Kasumi-1 (cell line): Measurements from ENCODE around the gene SMARCA2.

Source experiments
- DNase-seq, 2 experiments: peaks; one replicate each; lab custom pipeline; 2025; lab: John Stamatoyannopoulos, UW

SMARCA2 gene

GRCh38 chr9:2215921-2216441 is 200.8 kb downstream of the SMARCA2 start:
- DNase-seq = no peak

- DNase-seq = no peak
These were observed 201.4 kb downstream of the SMARCA2 start for GRCh38 chr9:2216591-2216990.

- no peak for DNase-seq
These were observed 202.4 kb downstream of the SMARCA2 start for GRCh38 chr9:2217540-2217939.

GRCh38 chr9:2220036-2220435 is 204.9 kb downstream of the SMARCA2 start:
- DNase-seq = no peak

DNA sequence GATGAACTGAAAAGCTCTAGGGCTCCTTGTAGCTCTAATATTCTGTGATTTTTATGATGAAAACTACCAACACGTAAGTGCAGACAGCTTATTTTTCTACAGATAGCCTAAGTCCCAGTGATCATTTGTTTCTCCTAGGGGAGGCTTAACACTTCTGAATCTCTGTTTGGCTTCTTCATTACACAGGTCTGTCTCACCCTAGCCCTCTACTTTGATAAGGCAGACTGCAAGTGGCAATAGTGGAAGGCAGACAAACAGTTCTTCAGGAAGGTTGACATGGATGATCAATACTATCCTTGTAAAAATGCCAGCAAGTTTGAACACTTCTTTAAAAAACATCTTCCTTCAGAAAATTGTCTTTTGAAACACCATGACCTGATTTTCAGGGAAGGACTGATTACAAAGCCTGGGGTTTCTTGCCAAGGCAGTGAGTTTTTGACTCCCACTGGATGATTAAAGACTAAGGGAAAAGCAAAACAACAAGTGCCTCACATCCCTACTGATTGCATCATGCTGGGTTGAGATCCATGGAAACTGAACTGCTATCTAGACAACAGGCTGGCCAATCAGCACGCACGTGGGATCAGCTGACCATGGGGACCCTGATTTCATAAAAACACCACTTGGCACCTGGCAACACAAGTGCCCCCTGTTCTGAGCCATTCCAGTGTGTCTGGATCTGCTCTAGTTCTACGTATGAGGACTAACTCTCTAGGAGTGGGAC is 212.2 kb downstream of the SMARCA2 start:
- no peak for DNase-seq

GRCh38 chr9:2228132-2228531 is 213.0 kb downstream of the SMARCA2 start:
- peak; percentile 20 to 37 for DNase-seq

GRCh38 chr9:2228641-2229040 is 213.5 kb downstream of the SMARCA2 start:
- DNase-seq = no peak

- DNase-seq = peak; percentile 34 to 35
These were observed 214.1 kb downstream of the SMARCA2 start for GRCh38 chr9:2229109-2229721.

DNA sequence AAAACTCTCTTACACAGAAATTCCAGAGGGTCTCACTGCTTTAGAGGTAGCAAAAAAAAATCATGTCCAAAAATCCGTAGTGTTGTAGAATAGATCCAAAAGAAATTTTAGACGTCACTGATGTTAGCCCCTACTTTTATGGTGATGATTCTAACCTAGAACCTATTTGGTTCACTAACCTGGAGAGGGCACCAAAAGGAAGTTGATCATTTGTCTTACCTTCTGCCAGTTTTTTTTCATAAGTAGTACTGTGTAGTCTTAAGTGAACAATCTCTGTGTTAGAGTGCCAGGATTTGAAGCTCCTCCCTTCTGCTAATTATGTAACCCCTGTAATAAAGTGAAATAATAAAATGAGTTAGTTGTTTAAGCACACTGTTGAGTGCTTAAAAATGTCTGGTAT is 215.2 kb downstream of the SMARCA2 start:
- no peak for DNase-seq

- no peak for DNase-seq
These were observed 216.0 kb downstream of the SMARCA2 start for GRCh38 chr9:2231101-2231500.

DNA sequence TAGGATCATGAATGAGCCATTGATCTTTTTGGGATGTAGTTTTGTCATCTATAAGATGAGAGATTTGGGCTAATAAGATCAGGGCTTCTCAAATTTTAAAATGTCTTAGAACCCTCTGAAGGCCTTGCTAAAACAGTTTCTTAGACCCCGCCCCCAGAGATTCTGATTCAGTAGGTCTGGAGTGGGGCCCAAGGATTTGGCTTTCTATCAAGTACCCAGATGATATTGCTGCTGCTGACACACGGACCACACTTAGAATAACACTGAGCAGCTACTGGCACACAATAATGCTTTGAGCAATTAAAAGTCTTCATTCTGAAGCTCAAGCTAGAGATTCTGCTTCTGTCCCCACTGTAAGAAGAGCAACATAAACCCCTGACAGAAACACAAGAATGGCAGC is 216.7 kb downstream of the SMARCA2 start:
- no peak for DNase-seq

- DNase-seq = no peak
These were observed 218.1 kb downstream of the SMARCA2 start for GRCh38 chr9:2233274-2233673.

DNA sequence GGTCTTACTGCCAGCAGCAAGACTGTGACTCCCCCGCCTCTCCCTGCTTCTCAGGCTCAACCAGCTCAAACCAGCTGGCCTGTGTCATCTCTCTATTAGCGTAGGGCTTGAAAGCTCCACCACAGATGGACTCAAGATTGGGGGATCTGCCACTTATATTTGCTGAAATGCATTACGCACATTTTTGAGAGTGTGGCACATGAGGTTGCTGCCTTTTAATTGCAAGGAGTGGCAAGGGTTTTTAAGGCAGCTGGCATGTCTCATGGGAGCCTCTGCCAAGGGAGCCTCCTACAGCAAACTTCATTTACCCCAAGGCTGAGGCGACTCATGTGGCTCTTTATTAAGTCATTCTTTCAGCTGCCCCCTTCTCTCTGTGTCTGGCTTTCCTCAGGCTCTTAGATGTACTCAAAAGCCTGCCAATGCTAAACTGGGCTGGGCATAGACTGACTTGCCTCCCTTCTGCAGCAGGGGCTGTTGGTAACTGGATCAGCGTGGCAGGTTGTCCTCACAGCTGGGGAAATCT is 219.3 kb downstream of the SMARCA2 start:
- DNase-seq = no peak

DNA sequence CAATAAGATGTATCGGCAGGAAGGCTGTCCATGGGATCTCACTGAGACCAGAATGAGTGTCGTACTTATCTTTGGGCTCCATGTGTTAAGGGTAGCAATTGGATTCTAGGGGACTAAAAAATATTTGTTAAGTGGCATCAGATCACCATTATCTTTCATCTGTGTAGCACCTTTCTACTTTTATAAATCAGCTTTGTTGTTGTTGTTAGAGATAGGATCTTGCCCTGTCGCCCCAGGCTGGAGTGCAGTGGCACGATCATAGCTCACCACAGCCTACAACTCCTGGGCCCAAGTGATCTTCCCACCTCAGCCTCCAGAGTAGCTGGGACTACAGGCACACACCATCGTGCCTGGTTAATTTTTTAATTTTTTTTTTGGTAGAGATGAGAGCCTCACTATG is 220.5 kb downstream of the SMARCA2 start:
- DNase-seq = no peak

GRCh38 chr9:2236850-2237249 is 221.7 kb downstream of the SMARCA2 start:
- no peak for DNase-seq

DNA sequence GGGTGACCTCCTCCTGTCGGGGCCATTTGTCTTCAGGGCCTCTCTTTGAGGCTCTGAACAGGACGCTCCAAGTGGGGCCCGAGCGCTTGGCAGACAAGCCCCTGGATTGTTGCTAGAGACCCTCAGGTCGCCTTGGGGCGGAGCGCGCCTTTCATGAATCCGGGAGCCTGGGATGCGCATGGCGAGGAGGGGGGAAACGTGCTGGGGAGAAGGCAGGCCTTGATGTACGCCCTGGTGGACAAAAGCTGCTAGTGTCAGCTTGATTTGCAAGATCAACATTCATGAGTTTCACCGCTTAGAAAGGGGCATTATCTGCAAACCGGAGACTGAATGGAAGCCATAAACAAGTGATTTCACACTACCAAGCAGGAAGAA is 226.3 kb downstream of the SMARCA2 start:
- DNase-seq = peak in 1 of 2 experiments; percentile 9

DNA sequence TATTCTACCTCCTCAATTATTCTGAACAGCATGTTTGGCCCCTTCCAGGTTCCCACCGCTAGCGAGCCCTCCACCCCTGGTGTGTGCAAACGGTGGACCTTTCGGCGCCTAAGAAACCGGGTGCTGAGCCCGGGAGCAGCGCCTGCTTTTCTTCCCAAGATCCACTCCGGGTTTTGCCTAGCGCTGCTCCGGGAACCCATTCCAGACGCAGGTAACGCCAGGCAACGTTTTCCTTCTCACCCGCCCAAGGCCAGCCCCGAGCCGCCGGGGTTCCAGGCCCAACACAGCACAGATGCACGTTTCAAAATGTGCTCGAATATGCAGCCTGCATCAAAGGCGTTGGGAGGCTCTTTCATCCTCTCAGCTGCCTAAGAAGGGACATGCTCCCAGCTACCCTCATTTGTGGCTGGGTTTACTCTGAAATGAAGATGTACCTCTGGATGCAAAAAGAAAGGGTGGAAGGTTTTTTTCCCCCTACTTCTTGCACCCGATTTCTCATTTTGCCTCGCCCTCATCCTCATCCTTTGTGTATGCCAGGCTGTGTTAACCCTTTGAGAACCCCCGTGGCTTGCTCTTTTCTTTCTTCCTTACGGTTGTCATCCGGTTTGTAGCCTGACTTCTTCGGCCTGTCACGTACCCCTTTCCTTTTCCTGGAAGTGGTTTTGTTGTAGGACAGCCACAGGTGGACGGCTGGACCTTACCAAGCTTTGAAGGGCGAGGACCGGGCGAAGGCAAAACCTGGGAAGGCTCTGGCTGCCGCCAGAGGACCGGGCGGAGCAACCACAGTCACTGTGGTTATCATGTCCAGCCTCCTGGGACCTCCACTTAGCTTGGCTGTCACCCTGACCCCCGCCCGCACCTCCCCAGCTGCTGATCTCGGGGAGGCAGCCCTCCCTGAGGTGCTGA is 226.9 kb downstream of the SMARCA2 start:
- peak; percentile 60 to 67 for DNase-seq

GRCh38 chr9:2242831-2243330 is 227.7 kb downstream of the SMARCA2 start:
- no peak for DNase-seq
